ENCODE data around the gene ST8SIA3.

Gene ST8SIA3

GRCh38 chr18:57352271-57352701, at the start of gene ST8SIA3:
Gene ST8SIA3 (plus strand): TSS chr18:57352557. CDS start chr18:57352847, 290 bp downstream.
- DNase-seq (ENCODE audit: low spot score) = no peak

- DNase-seq (ENCODE audit: low spot score) = no peak
These were observed 40.9 kb upstream of the ST8SIA3 start for GRCh38 chr18:57311472-57311871.

GRCh38 chr18:57312346-57313144, 39.8 kb upstream of the ST8SIA3 start:
- no peak for DNase-seq (ENCODE audit: low spot score)

GRCh38 chr18:57320603-57321002, 31.8 kb upstream of the ST8SIA3 start:
- DNase-seq (ENCODE audit: low spot score) = no peak

GRCh38 chr18:57325491-57326166, 26.7 kb upstream of the ST8SIA3 start:
- no peak for DNase-seq (ENCODE audit: low spot score)

- no peak for DNase-seq (ENCODE audit: low spot score)
These were observed 25.5 kb upstream of the ST8SIA3 start for GRCh38 chr18:57326718-57327323.

- DNase-seq (ENCODE audit: low spot score) = no peak
These were observed 23.7 kb upstream of the ST8SIA3 start for GRCh38 chr18:57328665-57329064.

- DNase-seq (ENCODE audit: low spot score) = no peak
These were observed 22.5 kb upstream of the ST8SIA3 start for GRCh38 chr18:57329856-57330255.

- DNase-seq (ENCODE audit: low spot score) = no peak
These were observed 20.6 kb upstream of the ST8SIA3 start for GRCh38 chr18:57331718-57332117.

- no peak for DNase-seq (ENCODE audit: low spot score)
These were observed 18.4 kb upstream of the ST8SIA3 start for GRCh38 chr18:57333940-57334339.

- DNase-seq (ENCODE audit: low spot score) = no peak
These were observed 18.0 kb upstream of the ST8SIA3 start for GRCh38 chr18:57334383-57334782.

GRCh38 chr18:57336343-57336742, 16.0 kb upstream of the ST8SIA3 start:
- no peak for DNase-seq (ENCODE audit: low spot score)

GRCh38 chr18:57337890-57338289, 14.5 kb upstream of the ST8SIA3 start:
- DNase-seq (ENCODE audit: low spot score) = no peak

GRCh38 chr18:57343833-57344232, 8.5 kb upstream of the ST8SIA3 start:
- no peak for DNase-seq (ENCODE audit: low spot score)

GRCh38 chr18:57346876-57347275, 5.5 kb upstream of the ST8SIA3 start:
- no peak for DNase-seq (ENCODE audit: low spot score)

- DNase-seq (ENCODE audit: low spot score) = no peak
These were observed 4.6 kb upstream of the ST8SIA3 start for GRCh38 chr18:57347784-57348183.

- DNase-seq (ENCODE audit: low spot score) = no peak
These were observed 392 bp downstream of the ST8SIA3 start for GRCh38 chr18:57352761-57353136.

- DNase-seq (ENCODE audit: low spot score) = no peak
These were observed 981 bp downstream of the ST8SIA3 start for GRCh38 chr18:57353137-57353939.

- DNase-seq (ENCODE audit: low spot score) = no peak
These were observed 1.6 kb downstream of the ST8SIA3 start for GRCh38 chr18:57353940-57354461.

GRCh38 chr18:57359433-57359832, 7.1 kb downstream of the ST8SIA3 start:
- no peak for DNase-seq (ENCODE audit: low spot score)

GRCh38 chr18:57362714-57363113, 10.4 kb downstream of the ST8SIA3 start:
- no peak for DNase-seq (ENCODE audit: low spot score)

- DNase-seq (ENCODE audit: low spot score) = no peak
These were observed 12.1 kb downstream of the ST8SIA3 start for GRCh38 chr18:57364460-57364859.

All from CD4-positive, alpha-beta T cell treated with Interleukin-15 for 4 hours (primary cell).